SK-N-SH treated with all-trans-retinoic acid at 6 μM for 48 hours (cell line): Measurements from ENCODE around the gene WDR87.

ENCODE experiments used
- ATAC-seq: fragments of 200-7000 bp; cut with Tn5 transposase; 3 replicates; pipeline ENCODE4 v1.9.1; 2020; ENCODE audit warnings: mild to moderate bottlenecking, moderate library complexity
- BACH2 ChIP-seq: fragments of 250-450 bp; sonication (Bioruptor Pico); IDR thresholded peaks from 2 replicates; pipeline ENCODE4 v1.9.0; 2021; ENCODE audit warnings: mild to moderate bottlenecking, borderline replicate concordance
- CSDC2 ChIP-seq: fragments of 250-450 bp; sonication (Bioruptor Pico); IDR thresholded peaks from 2 replicates; pipeline ENCODE4 v1.5.0; 2020; ENCODE audit warnings: mild to moderate bottlenecking, moderate library complexity
- ESRRG ChIP-seq: fragments of 250-450 bp; sonication (Bioruptor Pico); IDR thresholded peaks from 2 replicates; pipeline ENCODE4 v1.6.1; 2021; ENCODE audit warnings: mild to moderate bottlenecking
- ISL1 ChIP-seq: fragments of 250-450 bp; sonication (Bioruptor Pico); IDR thresholded peaks from 2 replicates; pipeline ENCODE4 v2.1.2; 2022; ENCODE audit warnings: mild to moderate bottlenecking, moderate library complexity
- OSR1 ChIP-seq: fragments of 250-450 bp; sonication (Bioruptor Pico); IDR thresholded peaks from 2 replicates; pipeline ENCODE4 v1.8.0; 2022; ENCODE audit warnings: moderate library complexity, mild to moderate bottlenecking, inconsistent platforms
- POU6F1 ChIP-seq: fragments of 250-450 bp; sonication (Bioruptor Pico); IDR thresholded peaks from 2 replicates; pipeline ENCODE4 v1.8.0; 2021; ENCODE audit warnings: low read depth, mild to moderate bottlenecking, moderate library complexity, borderline replicate concordance
- TOX ChIP-seq: fragments of 250-450 bp; sonication (Bioruptor Pico); IDR thresholded peaks from 2 replicates; pipeline ENCODE4 v1.8.0; 2021; ENCODE audit warnings: mild to moderate bottlenecking, moderate library complexity, borderline replicate concordance
- TSHZ2 ChIP-seq: fragments of 250-450 bp; sonication (Bioruptor Pico); IDR thresholded peaks from 2 replicates; pipeline ENCODE4 v1.5.0; 2020; ENCODE audit warnings: mild to moderate bottlenecking, moderate library complexity
- ZC3H10 ChIP-seq: fragments of 250-450 bp; sonication (Bioruptor Pico); IDR thresholded peaks from 2 replicates; pipeline ENCODE4 v1.5.1; 2021; ENCODE audit warnings: mild to moderate bottlenecking, moderate library complexity
- ZFP3 ChIP-seq: fragments of 250-450 bp; sonication (Bioruptor Pico); IDR thresholded peaks from 2 replicates; pipeline ENCODE4 v1.5.0; 2020; ENCODE audit warnings: mild to moderate bottlenecking, moderate library complexity
- ZFP30 ChIP-seq: fragments of 450-650 bp; formaldehyde crosslinking; IDR thresholded peaks from 2 replicates; pipeline ENCODE4 v1.5.0; 2022; ENCODE audit warnings: mild to moderate bottlenecking, moderate library complexity
- ZNF565 ChIP-seq: fragments of 450-650 bp; formaldehyde crosslinking; conservative IDR thresholded peaks from 2 replicates; pipeline ENCODE4 v1.5.0; 2020; ENCODE audit warnings: low read depth, mild to moderate bottlenecking, moderate library complexity
- TF ChIP-seq, protein P1 (sequence below): fragments of 250-450 bp; sonication (Bioruptor Pico); IDR thresholded peaks from 2 replicates; pipeline ENCODE4 v1.5.1; 2020; ENCODE audit warnings: low read depth, mild to moderate bottlenecking, moderate library complexity

The WDR87 gene

DNA sequence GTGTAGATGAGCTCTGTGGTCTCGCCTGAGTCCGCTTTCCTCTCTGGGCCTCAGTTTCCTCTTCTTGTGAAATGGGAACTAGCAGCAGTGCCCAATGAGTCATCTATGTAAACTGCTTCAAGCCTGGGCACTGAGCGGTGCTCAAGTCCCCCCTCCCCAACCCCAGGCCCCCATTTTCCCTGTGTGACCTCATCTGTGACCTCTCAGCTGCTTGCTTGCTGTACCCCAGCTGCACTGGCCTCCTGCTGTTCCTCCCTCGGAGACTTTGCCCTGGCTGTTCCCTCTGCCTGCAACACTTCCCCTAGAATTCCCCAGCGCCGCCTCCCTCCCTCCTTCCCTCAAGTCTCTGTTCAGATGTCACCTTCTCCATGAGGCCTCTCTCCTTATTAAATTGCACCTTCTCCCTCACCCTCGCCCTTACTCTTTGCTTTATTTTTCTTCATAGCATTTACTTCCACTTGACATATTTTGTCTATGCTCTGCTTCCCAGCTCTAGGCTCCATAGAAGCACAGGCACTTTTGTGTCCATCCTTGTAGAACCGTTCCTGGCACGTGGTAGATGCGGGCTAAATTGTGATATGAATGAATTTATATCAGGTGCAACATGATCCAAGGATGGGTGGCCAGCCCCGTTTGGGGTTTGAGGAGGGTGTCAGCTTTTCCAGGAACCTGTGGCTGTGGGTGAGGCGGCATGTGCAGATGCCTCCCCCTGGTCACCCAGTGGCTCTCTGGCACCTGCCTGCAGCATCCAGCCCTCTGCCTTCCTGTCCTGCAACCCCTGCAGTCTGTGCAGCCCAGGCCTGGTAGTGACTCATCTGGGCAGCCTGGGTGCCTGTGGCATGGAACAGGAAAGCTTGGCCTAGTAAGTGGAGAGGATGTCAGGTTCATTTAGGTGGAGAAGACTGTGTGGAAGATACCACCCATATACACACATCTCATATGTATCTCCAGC, 26.9 kb upstream of the WDR87 start:
- ATAC-seq: peak; percentile 97
- TF ChIP-seq TSHZ2 (CRISPR knock-in tag) (no peak), CSDC2 (CRISPR knock-in tag) (no peak), BACH2 (no peak), ESRRG (no peak)

GRCh38 chr19:37931881-37932655, 25.7 kb upstream of the WDR87 start:
- no peak for ATAC-seq
- TF ChIP-seq ZC3H10 (CRISPR knock-in tag) (no peak), OSR1 (CRISPR knock-in tag) (no peak), ZFP30 (CRISPR knock-in tag) (no peak), ZFP3 (CRISPR knock-in tag) (no peak), TOX (CRISPR knock-in tag) (no peak)

DNA sequence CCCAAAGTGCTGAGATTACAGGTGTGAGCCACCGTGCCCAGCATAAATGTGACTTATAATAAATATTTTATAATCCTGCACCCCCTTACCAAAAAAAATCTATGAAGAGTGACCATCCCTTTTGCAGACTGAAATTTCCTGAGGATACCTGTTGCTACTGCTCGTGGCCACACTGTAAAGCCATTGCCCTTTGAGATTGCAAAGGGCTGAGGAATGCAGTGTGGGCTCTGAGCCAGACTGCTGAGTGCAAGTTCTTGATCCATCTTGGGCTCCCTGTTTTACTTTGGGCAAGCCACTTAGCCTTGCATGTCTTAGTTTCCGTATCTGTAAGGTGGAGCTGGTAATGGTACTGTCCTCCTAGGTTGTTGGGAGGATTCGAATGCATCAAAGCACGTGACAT, 24.0 kb upstream of the WDR87 start:
- no peak for TF ChIP-seq ISL1 (CRISPR knock-in tag)
- no peak for TF ChIP-seq TOX (CRISPR knock-in tag)
- TF ChIP-seq, protein P1, sequence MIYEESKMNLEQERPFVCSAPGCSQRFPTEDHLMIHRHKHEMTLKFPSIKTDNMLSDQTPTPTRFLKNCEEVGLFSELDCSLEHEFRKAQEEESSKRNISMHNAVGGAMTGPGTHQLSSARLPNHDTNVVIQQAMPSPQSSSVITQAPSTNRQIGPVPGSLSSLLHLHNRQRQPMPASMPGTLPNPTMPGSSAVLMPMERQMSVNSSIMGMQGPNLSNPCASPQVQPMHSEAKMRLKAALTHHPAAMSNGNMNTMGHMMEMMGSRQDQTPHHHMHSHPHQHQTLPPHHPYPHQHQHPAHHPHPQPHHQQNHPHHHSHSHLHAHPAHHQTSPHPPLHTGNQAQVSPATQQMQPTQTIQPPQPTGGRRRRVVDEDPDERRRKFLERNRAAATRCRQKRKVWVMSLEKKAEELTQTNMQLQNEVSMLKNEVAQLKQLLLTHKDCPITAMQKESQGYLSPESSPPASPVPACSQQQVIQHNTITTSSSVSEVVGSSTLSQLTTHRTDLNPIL (CRISPR knock-in tag): no peak
- no peak for TF ChIP-seq ZNF565 (CRISPR knock-in tag)
- TF ChIP-seq ZFP30 (CRISPR knock-in tag): no peak
- TF ChIP-seq POU6F1 (CRISPR knock-in tag): no peak
- TF ChIP-seq TSHZ2 (CRISPR knock-in tag): no peak
- no peak for TF ChIP-seq CSDC2 (CRISPR knock-in tag)
- ATAC-seq: no peak

DNA sequence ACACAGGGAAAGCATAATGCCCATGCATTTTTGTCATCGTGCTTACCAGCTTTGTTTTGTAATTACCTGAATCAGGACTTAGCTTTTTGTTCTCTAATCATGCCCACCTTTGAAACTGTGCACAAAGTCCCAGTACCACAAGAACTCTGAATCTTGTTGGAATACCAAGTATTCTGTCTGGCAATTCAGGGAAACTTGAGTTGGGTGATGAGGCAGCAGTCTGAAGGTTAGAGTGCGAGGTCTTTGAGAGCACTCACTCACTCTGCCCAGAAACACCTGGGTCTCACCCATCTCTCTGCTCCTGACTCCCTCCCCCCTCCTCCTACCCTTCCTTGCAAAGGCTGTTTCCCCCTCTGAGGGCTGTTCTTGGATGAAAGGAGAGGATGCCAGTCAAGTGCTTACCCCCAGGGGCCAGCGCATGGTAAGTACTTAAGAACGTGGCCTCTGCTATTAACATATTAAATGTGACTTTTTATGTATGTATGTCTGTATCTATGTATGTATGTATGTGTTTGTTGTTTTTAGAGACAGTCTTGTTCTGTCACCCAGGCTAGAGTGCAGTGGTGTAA, 23.0 kb upstream of the WDR87 start:
- TF ChIP-seq, protein P1 (CRISPR knock-in tag): no peak
- TF ChIP-seq, all 23 proteins: peak for 0
- no peak for ATAC-seq
